HEK293T (cell line): Measurements from ENCODE around the gene PPP6R2.

Experiments used
- ARNT ChIP-seq: fragments of 450-650 bp; IDR thresholded peaks from 2 replicates; pipeline ENCODE4 v1.6.1; 2017; ENCODE audit warnings: mild to moderate bottlenecking
- BHLHE40 ChIP-seq: fragments of 450-650 bp; IDR thresholded peaks from 2 replicates; pipeline ENCODE4 v1.6.1; 2016; ENCODE audit warnings: mild to moderate bottlenecking, moderate library complexity, borderline replicate concordance
- ELF4 ChIP-seq: fragments of 450-650 bp; IDR thresholded peaks from 2 replicates; pipeline ENCODE4 v1.6.1; 2017; ENCODE audit warnings: antibody characterized with exemption
- FOXA1 ChIP-seq: fragments of 450-650 bp; IDR thresholded peaks from 2 replicates; pipeline ENCODE4 v1.6.1; 2016; ENCODE audit warnings: mild to moderate bottlenecking
- HDGF ChIP-seq: fragments of 450-650 bp; IDR thresholded peaks from 2 replicates; pipeline ENCODE4 v1.6.1; 2017; ENCODE audit warnings: antibody characterized with exemption, borderline replicate concordance
- LEF1 ChIP-seq: fragments of 450-650 bp; IDR thresholded peaks from 2 replicates; pipeline ENCODE4 v1.6.1; 2017; ENCODE audit warnings: mild to moderate bottlenecking, borderline replicate concordance
- NFRKB ChIP-seq: fragments of 450-650 bp; IDR thresholded peaks from 2 replicates; pipeline ENCODE4 v1.6.1; 2016; ENCODE audit warnings: mild to moderate bottlenecking, moderate library complexity
- SP1 ChIP-seq: fragments of 450-650 bp; IDR thresholded peaks from 2 replicates; pipeline ENCODE4 v1.6.1; 2017
- TARDBP ChIP-seq: fragments of 450-650 bp; IDR thresholded peaks from 2 replicates; pipeline ENCODE4 v1.6.1; 2016
- ZNF384 ChIP-seq: fragments of 450-650 bp; IDR thresholded peaks from 2 replicates; pipeline ENCODE4 v1.6.1; 2016

- TF ChIP-seq TARDBP (no peak), BHLHE40 (no peak), FOXA1 (no peak), HDGF (no peak), ELF4 (no peak), NFRKB (no peak), SP1 (no peak), LEF1 (no peak), ARNT (no peak), ZNF384 (no peak)
Measured at GRCh38 chr22:50461979-50462540, 118.9 kb downstream of the PPP6R2 start.
